Osteoblast (primary cell): ENCODE measurements around the gene GH2. TPM values are rescaled to one million over a fixed set of nuclear protein-coding genes. Genes with fewer than 3 reads are reported as not detected.

Source experiments
- DNase-seq: peaks from one replicate; pipeline ENCODE4 v3.0.0; 2011; ENCODE audit warnings: low spot score, mixed read lengths; ENCODE audit not compliant: insufficient read length; ENCODE audit errors: missing footprints
- H2AFZ ChIP-seq: 2 replicates; pipeline ENCODE4 v1.6.0; 2011; ENCODE audit warnings: mild to moderate bottlenecking, low read length
- H3K27ac ChIP-seq: 2 replicates; pipeline ENCODE4 v1.5.1; 2011; ENCODE audit warnings: mild to moderate bottlenecking, low read depth, low read length, moderate library complexity
- H3K27me3 ChIP-seq: 2 replicates; pipeline ENCODE4 v1.6.0; 2012; ENCODE audit warnings: mild to moderate bottlenecking, control low read depth, inconsistent platforms, low read length, moderate library complexity; ENCODE audit not compliant: insufficient read depth
- H3K36me3 ChIP-seq: 2 replicates; pipeline ENCODE4 v1.5.1; 2011; ENCODE audit warnings: mild to moderate bottlenecking, low read length, control low read depth, moderate library complexity; ENCODE audit not compliant: insufficient read depth
- H3K4me1 ChIP-seq: 2 replicates; pipeline ENCODE4 v1.5.1; 2011; ENCODE audit warnings: mild to moderate bottlenecking, low read length, control low read depth, moderate library complexity; ENCODE audit not compliant: insufficient read depth
- H3K4me2 ChIP-seq: 2 replicates; pipeline ENCODE4 v1.6.0; 2011; ENCODE audit warnings: mild to moderate bottlenecking, low read length; ENCODE audit not compliant: insufficient read depth
- H3K4me3 ChIP-seq: fragments of 200-600 bp; sonication (generic); 3 replicates; pipeline ENCODE4 v1.5.1; 2012; ENCODE audit warnings: mild to moderate bottlenecking, low read length, inconsistent platforms; ENCODE audit not compliant: insufficient read depth
- H3K79me2 ChIP-seq: 2 replicates; pipeline ENCODE4 v1.6.0; 2012; ENCODE audit warnings: mild to moderate bottlenecking, low read length, control low read depth, inconsistent platforms; ENCODE audit not compliant: insufficient read depth
- H3K9me3 ChIP-seq: 2 replicates; pipeline ENCODE4 v1.5.1; 2011; ENCODE audit warnings: low read depth, low read length, control low read depth
- H4K20me1 ChIP-seq: 2 replicates; pipeline ENCODE4 v1.6.0; 2012; ENCODE audit warnings: mild to moderate bottlenecking, low read length, control low read depth; ENCODE audit not compliant: insufficient read depth
- CTCF ChIP-seq: IDR thresholded peaks from 2 replicates; pipeline ENCODE4 v1.5.1; 2011; ENCODE audit warnings: mild to moderate bottlenecking, low read depth, low read length, moderate library complexity; ENCODE audit errors: extremely low read depth
- total RNA-seq: library from RNA; depleted of rRNA; stranded (reverse); fragments of >200 nt; gene quantifications from 2 replicates; pipeline ENCODE4 v1.2.3, GENCODE V29; 2012

Gene GH2
- not detected in 2 replicates for total RNA-seq

- Histone ChIP-seq H3K27me3 (no peaks in the 10 kb centered on the region), H3K4me1 (no peaks in the 10 kb centered on the region), H3K36me3 (no peaks in the 10 kb centered on the region), H3K27ac (no peak within 1 kb of the TSS), H3K9me3 (no peaks in the 10 kb centered on the region), H3K79me2 (no peaks in the 10 kb centered on the region), H4K20me1 (no peaks in the 10 kb centered on the region), H2AFZ (no peak within 1 kb of the TSS), H3K4me2 (no peak within 1 kb of the TSS), H3K4me3 (no peak within 1 kb of the TSS)
- DNase-seq = peak; percentile 93
- peak; percentile 51 for TF ChIP-seq CTCF
These were observed at the start of gene GH2 for GRCh38 chr17:63881935-63882601. GH2 (minus strand) TSS chr17:63881944; CDS start chr17:63881801, 143 bp downstream.

GRCh38 chr17:63930951-63931575 lies 49.3 kb upstream of the GH2 start:
- peak; percentile 83 for DNase-seq
- Histone ChIP-seq H3K9me3 (no peaks in the 10 kb centered on the region), H3K79me2 (no peaks in the 10 kb centered on the region), H3K4me1 (no peaks in the 10 kb centered on the region), H3K4me3 (no peak overlapping the region), H3K27ac (no peak overlapping the region), H3K36me3 (no peaks in the 10 kb centered on the region), H3K27me3 (peaks cover 2% of the 10 kb centered on the region), H4K20me1 (no peaks in the 10 kb centered on the region), H2AFZ (no peak overlapping the region), H3K4me2 (no peak overlapping the region)
- TF ChIP-seq CTCF = no peak

GRCh38 chr17:63929860-63930766 lies 48.4 kb upstream of the GH2 start:
- Histone ChIP-seq H3K27me3 (peaks cover 2% of the 10 kb centered on the region), H3K79me2 (no peaks in the 10 kb centered on the region), H3K4me2 (no peak overlapping the region), H3K4me1 (no peaks in the 10 kb centered on the region), H2AFZ (no peak overlapping the region), H3K27ac (no peak overlapping the region), H3K9me3 (no peaks in the 10 kb centered on the region), H3K36me3 (no peaks in the 10 kb centered on the region), H4K20me1 (no peaks in the 10 kb centered on the region), H3K4me3 (no peak overlapping the region)
- TF ChIP-seq CTCF = no peak
- DNase-seq = peak; percentile 46
